NCI-H2171 treated with DMSO at 0.1 percent for 48 hours (cell line): ENCODE data around the gene CACNA1B.

ENCODE experiments used
- DNase-seq: peaks from one replicate; lab custom pipeline; 2025; lab: John Stamatoyannopoulos, UW

The CACNA1B gene

GRCh38 chr9:138053321-138053868 is 175.8 kb downstream of the CACNA1B start:
- DNase-seq, result no peak

- no peak for DNase-seq
Observed at GRCh38 chr9:138053996-138054752, 176.6 kb downstream of the CACNA1B start.

- DNase-seq, result no peak
Observed at GRCh38 chr9:138057726-138058125, 180.1 kb downstream of the CACNA1B start.

DNA sequence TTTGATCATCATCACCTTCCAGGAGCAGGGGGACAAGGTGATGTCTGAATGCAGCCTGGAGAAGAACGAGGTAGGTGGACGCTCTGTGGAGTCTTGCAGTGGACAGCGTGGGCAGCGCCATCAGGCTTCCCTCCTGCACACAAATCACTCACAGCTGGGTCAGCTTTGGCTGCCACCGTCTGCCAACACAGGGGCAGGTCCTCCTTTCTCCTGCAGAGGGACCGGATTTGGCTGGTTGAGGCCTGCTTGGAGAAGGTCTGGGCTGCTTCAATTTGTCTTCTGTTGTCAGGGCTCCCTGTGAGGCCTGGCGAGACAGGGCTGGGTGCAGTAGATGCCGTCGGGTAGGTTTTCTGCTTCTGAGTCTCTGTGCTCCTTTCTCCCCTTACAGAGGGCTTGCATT is 180.6 kb downstream of the CACNA1B start:
- no peak for DNase-seq

GRCh38 chr9:138059196-138059595 is 181.6 kb downstream of the CACNA1B start:
- no peak for DNase-seq

DNA sequence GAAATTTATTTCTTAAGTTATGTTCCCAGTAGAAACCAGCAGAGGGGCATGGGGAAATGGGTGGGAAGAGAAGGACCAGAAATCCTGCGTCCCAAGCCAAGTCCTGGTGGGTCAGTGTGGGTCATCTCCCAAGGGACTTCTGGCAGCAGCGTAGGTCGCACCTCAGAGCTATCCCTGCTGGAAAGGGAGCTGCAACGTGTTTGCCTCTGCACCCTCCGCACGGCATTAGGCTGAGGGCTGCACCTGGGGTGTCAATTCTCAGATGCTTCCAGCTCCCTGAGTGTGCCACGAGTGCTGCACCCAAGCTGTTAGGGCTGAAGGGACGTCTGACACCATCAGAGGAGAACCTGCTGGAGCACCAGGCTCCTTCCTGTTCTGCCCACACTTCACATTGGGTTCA is 182.8 kb downstream of the CACNA1B start:
- DNase-seq, result no peak

- DNase-seq, result no peak
Observed at GRCh38 chr9:138060881-138061280, 183.3 kb downstream of the CACNA1B start.

GRCh38 chr9:138061631-138062030 is 184.0 kb downstream of the CACNA1B start:
- no peak for DNase-seq

- no peak for DNase-seq
Observed at GRCh38 chr9:138062196-138062595, 184.6 kb downstream of the CACNA1B start.

DNA sequence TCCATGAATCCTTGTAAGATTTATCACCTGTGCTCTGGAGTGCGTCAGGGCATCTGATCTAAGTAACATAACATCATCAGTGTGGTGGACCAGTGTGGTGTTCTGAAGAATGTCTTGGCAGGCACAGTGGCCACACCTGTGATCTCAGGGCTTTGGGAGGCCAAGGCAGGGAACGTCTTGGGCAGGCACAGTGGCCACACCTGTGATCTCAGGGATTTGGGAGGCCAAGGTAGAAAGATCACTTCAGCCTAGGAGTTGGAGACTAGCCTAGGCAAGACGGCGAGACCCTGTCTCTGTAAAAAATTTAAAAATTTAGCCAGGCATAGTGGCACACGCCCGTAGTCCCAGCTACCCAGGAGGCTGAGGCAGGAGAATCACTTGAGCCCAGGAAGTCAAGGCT is 185.5 kb downstream of the CACNA1B start:
- no peak for DNase-seq

- DNase-seq, result no peak
Observed at GRCh38 chr9:138063785-138064184, 186.2 kb downstream of the CACNA1B start.

DNA sequence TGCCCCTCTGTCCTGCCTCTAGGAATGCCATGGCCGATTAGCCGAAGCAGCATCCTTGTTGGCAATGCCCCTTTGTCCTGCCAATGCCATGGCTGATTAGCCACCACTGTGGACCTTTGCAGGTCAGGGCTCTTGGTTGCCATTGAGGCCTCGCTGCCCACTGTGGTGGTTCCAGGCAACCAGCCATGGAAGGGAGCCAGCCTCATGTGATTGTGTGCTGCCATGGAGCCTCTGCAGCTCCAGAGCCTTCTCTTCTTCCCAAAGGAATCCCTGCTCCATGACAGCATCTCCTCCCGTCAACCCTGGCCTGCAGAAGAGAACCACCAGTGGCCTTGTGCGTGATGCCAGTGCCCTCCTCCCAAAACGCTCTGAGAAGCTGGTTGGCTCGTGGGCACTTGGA is 187.0 kb downstream of the CACNA1B start:
- no peak for DNase-seq

DNA sequence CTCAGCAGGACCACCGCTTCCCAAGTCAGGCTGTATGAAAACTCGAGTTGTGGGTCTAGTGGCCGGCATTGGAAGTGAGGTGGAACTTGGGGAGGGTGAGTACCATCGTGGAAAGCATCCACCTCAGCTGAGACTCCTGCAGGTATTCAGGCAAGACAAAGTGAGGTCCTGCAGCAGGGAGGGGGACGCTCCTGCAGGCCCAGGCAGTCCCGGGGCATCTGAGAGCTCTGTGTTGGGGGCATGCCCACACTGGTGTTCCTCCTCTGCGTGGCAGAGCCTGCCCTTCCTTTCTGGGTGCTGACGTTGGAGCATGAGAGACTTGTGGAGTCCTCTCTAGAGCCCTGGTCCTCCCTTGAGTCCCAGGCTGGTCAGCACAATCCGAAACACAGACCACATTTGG is 187.7 kb downstream of the CACNA1B start:
- no peak for DNase-seq

DNA sequence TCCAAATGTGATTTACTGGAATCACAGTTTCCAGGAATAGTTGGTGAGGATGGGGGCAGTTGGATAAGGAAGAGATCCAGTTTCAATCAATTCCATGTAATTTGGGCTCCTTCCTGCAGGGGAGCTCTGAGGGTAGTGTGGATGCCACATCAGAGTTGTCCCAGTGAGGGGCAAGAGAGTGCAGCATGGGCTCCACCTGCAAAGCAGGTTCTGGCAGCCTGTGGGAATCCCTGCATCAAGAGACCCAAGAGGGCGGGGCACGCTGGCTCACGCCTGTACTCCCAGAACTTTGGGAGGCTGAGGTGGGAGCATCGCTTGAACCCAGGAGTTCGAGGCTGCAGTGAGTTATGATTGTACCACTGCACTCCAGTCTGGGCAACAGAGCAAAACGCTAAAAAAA is 188.5 kb downstream of the CACNA1B start:
- no peak for DNase-seq

- no peak for DNase-seq
Observed at GRCh38 chr9:138067613-138068367, 190.2 kb downstream of the CACNA1B start.

DNA sequence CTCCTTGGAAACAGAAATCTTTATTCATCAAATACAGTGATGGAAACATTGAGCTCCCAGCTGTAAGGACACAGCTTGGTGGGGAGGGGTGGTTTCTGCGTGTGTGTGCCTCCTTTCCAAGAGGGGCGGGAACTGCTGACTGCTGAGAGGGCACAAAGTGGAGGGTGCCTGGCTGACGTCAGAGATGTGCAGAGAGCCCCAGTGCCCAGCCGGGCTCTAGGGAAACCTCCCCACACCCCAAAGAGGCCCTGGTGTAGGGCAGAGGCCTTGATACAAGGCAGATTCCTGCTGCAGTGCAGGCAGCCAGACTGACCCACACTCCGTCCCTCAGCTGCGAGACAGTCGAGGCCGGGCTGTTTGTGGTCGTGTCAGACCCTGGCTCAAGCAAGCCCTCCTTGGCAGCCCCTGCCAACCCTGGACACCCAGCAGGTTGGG is 191.0 kb downstream of the CACNA1B start:
- DNase-seq, result no peak

DNA sequence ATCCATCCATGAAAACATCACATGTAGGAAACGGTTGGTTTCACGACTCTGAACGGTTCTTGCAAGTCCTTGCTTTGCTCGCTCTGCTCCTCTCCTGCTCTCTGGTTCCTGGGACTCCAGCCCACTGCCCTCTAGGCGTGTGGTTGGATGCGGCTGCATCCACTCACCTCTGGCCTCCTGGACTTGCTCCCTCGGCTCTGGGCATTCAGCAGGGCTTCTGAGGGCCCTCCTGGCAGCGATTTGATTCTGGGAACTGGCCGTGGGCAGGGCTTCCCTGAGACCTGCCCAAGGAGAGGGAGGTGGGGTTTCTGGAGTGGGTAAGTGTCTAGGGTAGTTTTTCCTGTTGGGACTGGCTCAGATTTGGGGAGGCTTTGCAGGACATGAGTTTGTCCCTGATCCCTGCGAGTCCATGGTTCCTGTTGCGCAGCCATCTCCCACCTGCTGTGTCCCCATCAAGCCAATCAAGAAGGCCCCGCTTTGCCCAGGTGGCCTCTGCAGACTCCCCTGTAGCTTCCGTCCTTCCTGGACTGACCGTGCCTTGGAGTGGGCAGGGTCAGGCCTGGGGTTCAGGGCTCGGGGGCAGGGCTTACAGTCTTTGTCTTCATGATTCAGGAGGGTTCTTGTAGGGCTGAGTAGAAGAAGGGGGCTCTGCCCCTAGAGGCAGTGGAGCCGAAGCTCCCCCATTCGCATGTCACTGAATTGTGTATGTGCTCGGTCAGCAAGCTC is 192.3 kb downstream of the CACNA1B start:
- no peak for DNase-seq

- DNase-seq, result no peak
Observed at GRCh38 chr9:138070815-138071214, 193.2 kb downstream of the CACNA1B start.

DNA sequence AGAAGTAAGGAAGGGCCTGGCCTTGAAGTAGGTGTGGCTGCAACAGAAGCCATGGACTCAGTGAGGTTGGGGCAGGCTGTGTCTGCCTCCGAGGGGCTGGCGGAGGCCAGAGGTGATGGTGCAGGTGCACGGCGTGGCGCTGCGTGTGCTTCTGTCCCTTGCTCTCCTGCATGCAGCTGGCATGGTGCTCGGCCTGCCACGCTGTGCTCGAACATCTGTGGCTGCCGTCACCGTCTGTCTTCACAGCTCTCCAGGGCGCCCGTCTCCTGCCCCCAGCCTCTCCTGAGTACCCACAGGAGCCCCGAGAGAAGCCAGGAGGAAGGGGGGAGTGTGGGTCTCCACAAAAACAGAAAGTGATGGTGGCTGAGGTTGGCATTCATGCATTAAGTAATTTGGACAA is 193.7 kb downstream of the CACNA1B start:
- no peak for DNase-seq

DNA sequence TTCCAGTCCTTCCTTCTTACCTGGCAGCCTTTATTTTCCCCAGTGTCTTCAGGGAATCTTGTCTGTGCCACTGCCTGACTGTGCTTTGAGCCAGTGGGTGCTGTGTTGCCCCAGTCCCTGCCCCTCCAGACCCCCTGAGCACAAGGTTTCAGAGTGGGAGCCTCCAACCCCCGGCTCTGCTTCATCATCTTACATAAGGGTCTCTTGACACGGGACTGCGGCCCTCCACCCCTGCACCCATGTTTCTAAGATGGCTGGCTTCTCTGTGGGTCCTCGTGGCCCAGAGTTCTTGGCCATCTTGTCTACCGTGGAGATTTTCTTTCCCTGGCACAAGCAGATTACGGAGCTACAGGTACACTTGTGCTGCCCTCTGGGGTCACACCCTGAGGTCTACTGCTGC is 194.1 kb downstream of the CACNA1B start:
- DNase-seq, result no peak

DNA sequence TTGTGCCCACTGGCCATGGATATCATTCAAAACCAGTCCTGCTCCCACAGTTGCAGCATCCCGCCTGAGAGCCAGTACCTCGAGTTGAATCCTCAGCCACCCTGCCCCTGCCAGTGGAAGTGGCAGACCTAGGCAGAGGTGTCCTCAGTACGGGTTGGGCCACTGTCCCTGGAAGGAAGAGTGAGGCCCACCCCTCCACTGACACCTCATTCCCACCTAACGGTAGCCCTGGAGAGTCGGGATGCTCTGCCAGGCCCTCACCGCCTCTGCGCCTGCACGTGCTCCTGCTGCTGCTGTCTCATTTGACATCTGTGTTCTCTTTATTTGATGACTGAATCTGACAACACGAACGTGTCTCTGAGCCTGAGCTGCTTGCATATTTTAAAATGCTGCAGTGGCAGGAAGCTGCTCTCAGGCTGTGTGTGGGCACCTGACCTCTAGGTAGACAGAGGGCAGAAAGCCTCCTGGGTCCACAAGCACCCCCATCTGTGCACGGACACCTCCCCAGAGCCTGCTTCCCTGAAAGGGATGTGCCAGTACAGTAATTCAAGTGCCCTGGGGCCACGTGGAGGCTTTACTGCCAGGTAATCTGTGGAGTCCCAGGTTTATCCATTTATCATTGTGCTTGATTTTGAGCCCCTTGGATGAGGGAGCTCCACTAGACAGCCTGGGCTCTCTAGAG is 194.7 kb downstream of the CACNA1B start:
- no peak for DNase-seq

DNA sequence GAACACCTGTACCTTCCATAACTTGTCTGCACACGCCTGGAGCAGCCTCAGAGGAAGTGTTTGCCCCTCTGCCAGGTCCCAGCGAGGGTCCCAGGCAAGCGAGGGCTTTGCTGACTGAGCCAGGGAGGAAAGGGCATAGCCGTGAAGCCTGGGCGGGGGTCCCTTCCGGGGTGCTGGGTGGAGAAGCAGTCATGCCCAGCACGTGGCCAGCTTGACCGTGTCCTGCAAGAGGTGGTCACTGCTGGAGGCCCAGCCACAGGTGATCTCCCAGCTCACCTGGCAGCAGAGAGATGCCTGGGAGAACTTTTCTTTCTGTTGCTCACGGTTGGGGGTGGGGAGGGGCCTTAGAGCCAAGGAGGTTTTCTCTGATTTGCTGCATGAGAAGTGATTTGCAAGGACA is 195.3 kb downstream of the CACNA1B start:
- DNase-seq, result no peak
